ENCODE measurements around the gene RETREG2.

DNA sequence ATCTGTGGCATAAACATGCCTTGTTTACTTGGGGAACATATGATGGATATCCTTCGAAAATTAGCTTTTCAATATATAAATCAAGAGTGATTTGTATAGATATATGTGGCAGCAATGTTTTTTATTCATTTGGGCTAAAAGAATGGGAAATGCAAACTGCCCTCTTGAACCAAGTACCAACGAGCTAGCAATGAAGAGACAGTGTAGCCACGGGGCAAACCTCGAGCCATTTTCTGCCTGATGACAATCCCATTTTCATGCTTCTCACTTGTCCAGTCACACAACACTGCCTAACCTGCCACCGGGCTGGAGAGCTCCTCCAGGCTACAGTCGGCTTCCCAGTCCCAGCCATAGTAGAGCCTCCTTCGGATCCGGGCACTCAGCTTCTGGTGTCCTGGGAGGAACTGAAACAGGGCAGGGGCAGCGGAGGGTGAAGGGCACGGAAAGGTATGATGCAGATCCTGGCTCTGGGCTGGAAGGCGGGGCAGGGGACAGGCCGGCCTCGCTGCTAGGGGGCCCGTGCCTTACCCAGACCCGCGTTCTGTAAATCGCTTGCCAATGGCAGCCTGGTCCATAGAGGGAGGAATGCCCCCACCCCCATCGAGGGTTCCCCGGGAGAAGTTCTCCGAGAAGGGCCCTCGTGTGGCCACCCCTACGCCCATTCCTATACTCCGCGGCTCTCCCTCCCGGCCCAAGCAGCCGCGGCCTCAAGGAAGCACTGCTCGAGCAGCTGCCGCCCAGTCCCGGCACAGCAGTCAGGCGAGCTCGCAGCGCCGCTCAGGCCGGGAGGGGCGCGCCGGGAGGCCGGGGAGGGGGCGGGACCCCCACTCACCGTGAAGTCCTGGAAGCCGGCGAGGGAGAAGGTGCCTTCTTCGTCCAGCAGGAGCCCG lies 1.9 kb upstream of the RETREG2 start:
- TF ChIP-seq, protein P1, sequence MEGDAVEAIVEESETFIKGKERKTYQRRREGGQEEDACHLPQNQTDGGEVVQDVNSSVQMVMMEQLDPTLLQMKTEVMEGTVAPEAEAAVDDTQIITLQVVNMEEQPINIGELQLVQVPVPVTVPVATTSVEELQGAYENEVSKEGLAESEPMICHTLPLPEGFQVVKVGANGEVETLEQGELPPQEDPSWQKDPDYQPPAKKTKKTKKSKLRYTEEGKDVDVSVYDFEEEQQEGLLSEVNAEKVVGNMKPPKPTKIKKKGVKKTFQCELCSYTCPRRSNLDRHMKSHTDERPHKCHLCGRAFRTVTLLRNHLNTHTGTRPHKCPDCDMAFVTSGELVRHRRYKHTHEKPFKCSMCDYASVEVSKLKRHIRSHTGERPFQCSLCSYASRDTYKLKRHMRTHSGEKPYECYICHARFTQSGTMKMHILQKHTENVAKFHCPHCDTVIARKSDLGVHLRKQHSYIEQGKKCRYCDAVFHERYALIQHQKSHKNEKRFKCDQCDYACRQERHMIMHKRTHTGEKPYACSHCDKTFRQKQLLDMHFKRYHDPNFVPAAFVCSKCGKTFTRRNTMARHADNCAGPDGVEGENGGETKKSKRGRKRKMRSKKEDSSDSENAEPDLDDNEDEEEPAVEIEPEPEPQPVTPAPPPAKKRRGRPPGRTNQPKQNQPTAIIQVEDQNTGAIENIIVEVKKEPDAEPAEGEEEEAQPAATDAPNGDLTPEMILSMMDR (IDR thresholded peaks at IDR 0.05) = peak; percentile 21; the same call in 1 of the 2 replicates
- TF ChIP-seq ZFX (IDR thresholded peaks at IDR 0.05; ENCODE audit: borderline replicate concordance) = no peak
